Neuronal stem cell (in vitro differentiated cells): ENCODE measurements around the gene MT1E.
A peak's percentile ranks its signal among the peaks of the same experiment; 100 is the strongest.

Experiments used
- DNase-seq: peaks from one replicate; pipeline ENCODE4 v3.0.0-alpha.2; 2013; ENCODE audit warnings: low spot score
- H2AFZ ChIP-seq: one replicate; pipeline ENCODE4 v1.6.1; 2013; ENCODE audit warnings: mild to moderate bottlenecking, low read length, inconsistent platforms
- H2AK5ac ChIP-seq: 2 replicates; pipeline ENCODE4 v1.6.1; 2013; ENCODE audit warnings: low read depth, mild to moderate bottlenecking, inconsistent platforms, low read length, moderate library complexity, mixed read lengths
- H2BK120ac ChIP-seq: 2 replicates; pipeline ENCODE4 v1.6.1; 2013; ENCODE audit warnings: low read depth, mild to moderate bottlenecking, inconsistent platforms, low read length, moderate library complexity, mixed read lengths
- H2BK12ac ChIP-seq: one replicate; pipeline ENCODE4 v1.6.1; 2013; ENCODE audit warnings: low read length, inconsistent platforms
- H2BK15ac ChIP-seq: 2 replicates; pipeline ENCODE4 v1.6.1; 2013; ENCODE audit warnings: mild to moderate bottlenecking, low read length, inconsistent platforms, mixed read lengths
- H2BK5ac ChIP-seq: one replicate; pipeline ENCODE4 v1.6.1; 2013; ENCODE audit warnings: inconsistent platforms, mild to moderate bottlenecking, low read length, moderate library complexity
- H3K14ac ChIP-seq: one replicate; pipeline ENCODE4 v1.6.1; 2013; ENCODE audit warnings: low read length, inconsistent platforms
- H3K18ac ChIP-seq: 2 replicates; pipeline ENCODE4 v1.6.1; 2013; ENCODE audit warnings: low read length, inconsistent platforms
- H3K23ac ChIP-seq: 2 replicates; pipeline ENCODE4 v1.6.1; 2013; ENCODE audit warnings: low read depth, mild to moderate bottlenecking, mixed read lengths, low read length, inconsistent platforms; ENCODE audit not compliant: poor library complexity
- H3K27ac ChIP-seq: replicated peaks from 3 replicates; pipeline ENCODE4 v1.5.1; 2013; ENCODE audit warnings: low read length, inconsistent platforms
- H3K27me3 ChIP-seq, 3 experiments: 2 replicates each; pipeline ENCODE4 v1.6.1; 2013; ENCODE audit warnings: low read length in 3 of 3, mild to moderate bottlenecking in 2 of 3, inconsistent platforms in 1 of 3, low read depth in 1 of 3, mixed read lengths in 1 of 3, moderate library complexity in 1 of 3; ENCODE audit not compliant: control insufficient read depth in 3 of 3, insufficient read depth in 3 of 3
- H3K36me3 ChIP-seq, 2 donors: replicated peaks in 1 of 2; 2 replicates each; pipeline ENCODE4 v1.6.1; 2013; ENCODE audit warnings: low read length in 2 of 2; ENCODE audit not compliant: control insufficient read depth in 2 of 2, insufficient read depth in 2 of 2
- H3K4ac ChIP-seq: 2 replicates; pipeline ENCODE4 v1.6.1; 2013; ENCODE audit warnings: inconsistent platforms, mild to moderate bottlenecking, low read length, moderate library complexity
- H3K4me1 ChIP-seq, 2 donors: 1 replicate in 1 of 2; 2 replicates in 1 of 2; pipeline ENCODE4 v1.6.1; 2013; ENCODE audit warnings: low read length in 2 of 2, low read depth in 1 of 2; ENCODE audit not compliant: control insufficient read depth in 2 of 2, insufficient read depth in 1 of 2
- H3K4me2 ChIP-seq: one replicate; pipeline ENCODE4 v1.6.1; 2013; ENCODE audit warnings: mild to moderate bottlenecking, low read length, inconsistent platforms; ENCODE audit not compliant: insufficient read depth, poor library complexity, severe bottlenecking
- H3K4me3 ChIP-seq, 2 donors: 2 replicates each; pipeline ENCODE4 v1.5.1; 2013; ENCODE audit warnings: low read length in 2 of 2, mild to moderate bottlenecking in 2 of 2, inconsistent platforms in 1 of 2, moderate library complexity in 1 of 2
- H3K79me1 ChIP-seq: one replicate; pipeline ENCODE4 v1.6.1; 2013; ENCODE audit warnings: low read depth, mild to moderate bottlenecking, inconsistent platforms, low read length, moderate library complexity
- H3K9ac ChIP-seq: one replicate; pipeline ENCODE4 v1.6.1; 2013; ENCODE audit warnings: mild to moderate bottlenecking, low read depth, low read length, inconsistent platforms; ENCODE audit not compliant: poor library complexity
- H3K9me3 ChIP-seq, 2 donors: replicated peaks in 1 of 2; 2 replicates each; pipeline versions ENCODE3 to v1.6.1; 2013; ENCODE audit warnings: low read length in 2 of 2, mild to moderate bottlenecking in 2 of 2, inconsistent platforms in 1 of 2, low read depth in 1 of 2, mixed read lengths in 1 of 2, moderate library complexity in 1 of 2; ENCODE audit not compliant: control insufficient read depth in 2 of 2, insufficient read depth in 1 of 2
- H4K8ac ChIP-seq: one replicate; pipeline ENCODE4 v1.6.1; 2013; ENCODE audit warnings: low read depth, mild to moderate bottlenecking, inconsistent platforms, low read length, moderate library complexity
- H4K91ac ChIP-seq: one replicate; pipeline ENCODE4 v1.6.1; 2013; ENCODE audit warnings: low read length, low read depth, mild to moderate bottlenecking, inconsistent platforms; ENCODE audit not compliant: poor library complexity
- WGBS, 2 donors: extraction: QIAGEN DNeasy Blood & Tissue Kit; methylation state at CpG; one replicate each; pipeline ENCODE4 v1.1.7; 2013; ENCODE audit warnings: missing lambda C conversion rate in 2 of 2, mixed read lengths in 1 of 2; ENCODE audit not compliant: insufficient read length in 2 of 2, insufficient replicate concordance in 1 of 2; ENCODE audit errors: extremely low coverage in 2 of 2; 5-methylcytosine and 5-hydroxymethylcytosine counted together

Gene MT1E

DNA sequence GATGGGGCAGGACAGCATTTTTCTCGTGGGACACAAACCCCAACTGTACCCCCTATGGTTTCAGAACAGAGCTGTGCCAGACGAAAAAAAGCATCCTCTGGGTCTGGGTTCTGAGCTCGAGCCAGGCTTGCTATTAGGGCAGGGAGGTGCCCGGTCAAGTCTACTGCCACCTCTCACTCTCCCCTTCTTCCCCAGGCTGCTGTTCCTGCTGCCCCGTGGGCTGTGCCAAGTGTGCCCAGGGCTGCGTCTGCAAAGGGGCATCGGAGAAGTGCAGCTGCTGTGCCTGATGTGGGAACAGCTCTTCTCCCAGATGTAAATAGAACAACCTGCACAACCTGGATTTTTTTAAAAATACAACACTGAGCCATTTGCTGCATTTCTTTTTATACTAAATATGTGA lies 1.1 kb downstream of the MT1E start:
- Histone ChIP-seq H3K4me2 (no peak overlapping the region), H3K27ac (no peak overlapping the region), H2BK12ac (no peak overlapping the region), H3K9ac (no peak overlapping the region), H3K36me3 (no peaks in the 10 kb centered on the region), H2BK5ac (no peak overlapping the region), H3K9me3 (no peaks in the 10 kb centered on the region), H3K18ac (no peak overlapping the region), H3K4ac (no peak overlapping the region), H3K27me3 (peaks cover 31 to 92% (median 75%) of the 10 kb centered on the region in 3 experiments), H2AFZ (no peak overlapping the region), H3K4me3 (no peak overlapping the region), H2AK5ac (no peak overlapping the region), H3K4me1 (peaks cover 4 to 6% of the 10 kb centered on the region in 2 donors), H3K79me1 (no peaks in the 10 kb centered on the region), H3K23ac (no peak overlapping the region), H4K91ac (no peak overlapping the region), H4K8ac (no peak overlapping the region), H2BK15ac (no peak overlapping the region), H2BK120ac (no peak overlapping the region), H3K14ac (no peak overlapping the region)
- WGBS, 2 donors = no CpG with 5 or more reads among the region's 7 CpGs
- no peak for DNase-seq

DNA sequence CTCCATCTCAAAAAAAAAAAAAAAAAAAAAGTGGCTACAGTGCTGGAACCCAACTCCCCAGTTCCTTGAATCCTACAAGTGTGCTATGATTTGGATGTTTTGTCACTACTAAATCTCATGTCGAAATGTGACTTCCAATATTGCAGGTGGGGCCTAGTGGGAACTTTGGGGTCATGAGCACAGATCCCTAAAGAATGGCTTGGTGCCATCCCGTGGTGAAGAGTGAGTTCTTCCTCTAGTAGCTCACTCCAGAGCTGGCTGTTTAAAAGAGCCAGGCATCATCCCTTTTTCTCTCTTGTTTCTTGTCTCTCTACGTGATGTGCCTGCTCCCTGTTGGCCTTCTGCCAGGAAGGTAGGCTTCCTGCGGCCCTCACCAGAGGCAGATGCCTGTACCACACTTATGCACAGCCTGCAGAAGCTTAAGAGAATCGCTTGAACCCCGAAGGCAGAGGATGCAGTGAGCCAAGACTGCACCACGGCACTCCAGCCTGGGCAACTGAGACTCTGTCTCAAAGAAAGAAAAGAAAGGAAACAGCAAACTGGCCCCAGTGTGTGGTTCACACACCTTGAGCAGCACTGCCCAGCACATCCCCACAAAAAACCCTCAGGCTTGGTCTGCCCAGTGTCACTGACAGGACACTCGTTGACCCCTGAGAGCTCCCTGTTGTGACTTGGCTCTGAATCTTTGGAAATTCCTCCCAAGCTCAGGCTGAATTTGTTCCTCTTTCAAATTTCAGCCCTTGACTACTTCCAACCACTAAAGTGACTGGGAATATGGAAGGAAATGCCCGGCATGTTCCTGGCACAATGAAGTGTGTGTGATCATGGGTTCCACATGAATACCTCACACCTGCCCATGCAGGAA lies 3.1 kb downstream of the MT1E start:
- no peak overlapping the region for H2BK15ac ChIP-seq
- H2BK12ac ChIP-seq = no peak overlapping the region
- DNase-seq = no peak
- H2BK5ac ChIP-seq = no peak overlapping the region
- no peak overlapping the region for H3K27ac ChIP-seq
- H3K4me1 ChIP-seq = peaks cover 4 to 6% of the 10 kb centered on the region in 2 donors
- H2BK120ac ChIP-seq = no peak overlapping the region
- H3K4me3 ChIP-seq = no peak overlapping the region
- no peaks in the 10 kb centered on the region for H3K9me3 ChIP-seq
- no peak overlapping the region for H2AK5ac ChIP-seq
- H2AFZ ChIP-seq = no peak overlapping the region
- H3K36me3 ChIP-seq = no peaks in the 10 kb centered on the region
- H4K8ac ChIP-seq = no peak overlapping the region
- no peaks in the 10 kb centered on the region for H3K79me1 ChIP-seq
- peaks cover 46 to 95% (median 91%) of the 10 kb centered on the region in 3 experiments for H3K27me3 ChIP-seq
- H3K9ac ChIP-seq = no peak overlapping the region
- H3K18ac ChIP-seq = no peak overlapping the region
- H3K4me2 ChIP-seq = no peak overlapping the region
- H3K14ac ChIP-seq = no peak overlapping the region
- WGBS, 2 donors = no CpG with 5 or more reads among the region's 9 CpGs
- H3K4ac ChIP-seq = no peak overlapping the region
- no peak overlapping the region for H3K23ac ChIP-seq
- H4K91ac ChIP-seq = no peak overlapping the region

DNA sequence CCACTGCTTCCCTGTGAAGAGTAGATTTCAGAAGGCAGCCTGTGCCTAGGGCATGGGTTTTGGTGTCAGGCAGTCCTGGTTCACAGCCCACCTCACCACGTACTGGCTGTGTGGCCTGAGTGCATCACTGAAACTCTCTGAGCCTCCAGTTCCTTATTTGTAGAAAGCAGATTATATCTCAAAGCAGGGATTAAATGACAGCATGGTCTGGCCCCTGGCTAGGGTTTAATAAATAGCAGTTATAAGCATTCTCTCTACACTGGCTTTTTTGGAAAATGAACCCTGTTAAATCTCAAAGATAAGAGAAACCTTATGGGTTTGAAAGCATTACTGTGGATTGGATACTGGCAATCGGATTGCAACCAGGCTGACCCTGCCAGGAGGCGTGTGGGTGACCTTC lies 4.0 kb downstream of the MT1E start:
- Histone ChIP-seq H3K79me1 (no peaks in the 10 kb centered on the region), H2AFZ (no peak overlapping the region), H3K23ac (no peak overlapping the region), H3K9me3 (no peaks in the 10 kb centered on the region), H2BK5ac (no peak overlapping the region), H2BK15ac (no peak overlapping the region), H4K91ac (no peak overlapping the region), H2BK12ac (no peak overlapping the region), H3K4me2 (no peak overlapping the region), H3K4ac (no peak overlapping the region), H3K27me3 (peaks cover 50 to 95% (median 95%) of the 10 kb centered on the region in 3 experiments), H3K4me1 (peaks cover 4 to 6% of the 10 kb centered on the region in 2 donors), H3K27ac (no peak overlapping the region), H2BK120ac (no peak overlapping the region), H2AK5ac (no peak overlapping the region), H3K9ac (no peak overlapping the region), H3K18ac (no peak overlapping the region), H4K8ac (no peak overlapping the region), H3K4me3 (peak overlapping the region in 1 of 2 donors; percentile 58), H3K36me3 (no peaks in the 10 kb centered on the region), H3K14ac (no peak overlapping the region)
- no peak for DNase-seq
- no CpG with 5 or more reads among the region's 3 CpGs for whole genome bisulfite sequencing, 2 donors

DNA sequence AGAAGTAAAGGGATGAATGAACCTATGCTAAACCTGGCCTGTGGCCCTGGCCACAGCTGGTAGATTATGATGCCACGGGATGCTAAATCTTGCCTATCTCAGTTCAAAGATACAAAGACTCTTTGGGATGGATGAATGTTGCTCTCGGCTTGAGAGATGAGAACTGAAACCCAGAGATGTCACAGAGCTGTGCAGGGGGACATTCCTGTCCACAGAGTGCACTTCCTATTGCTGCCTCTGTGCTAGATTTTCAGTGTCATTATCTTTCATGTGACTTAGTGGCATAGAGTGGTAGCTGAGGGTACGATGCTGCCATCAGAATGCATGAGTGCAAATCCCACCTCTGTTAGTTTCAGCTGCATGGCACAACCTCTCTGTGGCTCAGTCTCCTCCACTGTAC lies 4.6 kb downstream of the MT1E start:
- no peak overlapping the region for H2BK120ac ChIP-seq
- no peak for DNase-seq
- H3K4ac ChIP-seq = no peak overlapping the region
- no peak overlapping the region for H3K14ac ChIP-seq
- H4K8ac ChIP-seq = no peak overlapping the region
- H4K91ac ChIP-seq = no peak overlapping the region
- no peak overlapping the region for H2BK12ac ChIP-seq
- no peaks in the 10 kb centered on the region for H3K36me3 ChIP-seq
- no peak overlapping the region for H2AFZ ChIP-seq
- H2BK5ac ChIP-seq = no peak overlapping the region
- no peak overlapping the region for H2AK5ac ChIP-seq
- peaks cover 3 to 4% of the 10 kb centered on the region in 2 donors for H3K4me1 ChIP-seq
- H3K9me3 ChIP-seq = no peaks in the 10 kb centered on the region
- H3K4me2 ChIP-seq = no peak overlapping the region
- H3K23ac ChIP-seq = no peak overlapping the region
- no peak overlapping the region for H3K9ac ChIP-seq
- H2BK15ac ChIP-seq = no peak overlapping the region
- H3K27ac ChIP-seq = no peak overlapping the region
- no peak overlapping the region for H3K18ac ChIP-seq
- no CpG with 5 or more reads among the region's 3 CpGs for WGBS, 2 donors
- peaks cover 50 to 95% (median 95%) of the 10 kb centered on the region in 3 experiments for H3K27me3 ChIP-seq
- no peak overlapping the region for H3K4me3 ChIP-seq
- H3K79me1 ChIP-seq = no peaks in the 10 kb centered on the region
